GM12878 (cell line): Measurements from ENCODE around the gene ZDHHC9. TPM values are rescaled to one million over a fixed set of nuclear protein-coding genes. Genes with fewer than 3 reads are reported as not detected.

Experiments used
- BCL11A ChIP-seq: IDR thresholded peaks from 2 replicates; pipeline ENCODE4 v1.6.1; 2011; ENCODE audit warnings: low read depth, low read length
- PML ChIP-seq: IDR thresholded peaks from 2 replicates; pipeline ENCODE4 v1.6.1; 2012; ENCODE audit warnings: low read length, inconsistent platforms
- RCOR1 ChIP-seq: conservative IDR thresholded peaks from 2 replicates; pipeline ENCODE4 v1.6.1; 2012; ENCODE audit warnings: low read depth, low read length, improper control_type of control experiment
- RUNX3 ChIP-seq: IDR thresholded peaks from 2 replicates; pipeline ENCODE4 v1.6.1; 2012; ENCODE audit warnings: low read length, inconsistent platforms
- TAF1 ChIP-seq: IDR thresholded peaks from 2 replicates; pipeline ENCODE4 v1.6.1; 2011; ENCODE audit warnings: mild to moderate bottlenecking, low read depth, low read length, borderline replicate concordance
- TCF12 ChIP-seq: IDR thresholded peaks from 2 replicates; pipeline ENCODE4 v1.6.1; 2011; ENCODE audit warnings: low read depth, mild to moderate bottlenecking, low read length
- WRNIP1 ChIP-seq: IDR thresholded peaks from 2 replicates; pipeline ENCODE4 v1.6.1; 2011; ENCODE audit warnings: low read depth, low read length, improper control_type of control experiment, borderline replicate concordance
- ZSCAN29 ChIP-seq: fragments of 450-650 bp; IDR thresholded peaks from 2 replicates; pipeline ENCODE4 v1.6.1; 2017; ENCODE audit warnings: mild to moderate bottlenecking, moderate library complexity
- polyA plus RNA-seq, 11 experiments: library from polyadenylated mRNA; depleted of rRNA in 4 of 11; unstranded in 6 of 11; stranded (reverse) in 5 of 11; fragments of >200 nt; fragmentation: Nextera tagmentation in 4 of 11; fragmentation: Illumina TruSeq in 1 of 11; extraction: Ambion mirVana in 4 of 11; extraction: Trizol in 1 of 11; gene quantifications; 1 replicate in 1 of 11; 2 replicates in 10 of 11; pipeline versions ENCODE4 v1.2.1 to v1.2.3, GENCODE V29; 2011 to 2016; ENCODE audit warnings: inconsistent platforms in 2 of 11, missing spikeins in 2 of 11, low read depth in 1 of 11
- total RNA-seq, 4 experiments: library from RNA; depleted of rRNA in 3 of 4; stranded (reverse); fragments of >200 nt in 3 of 4; fragmentation: Illumina TruSeq in 1 of 4; extraction: Trizol in 1 of 4; gene quantifications; 2 replicates each; pipeline versions ENCODE4 v1.2.1 to v1.2.3, GENCODE V29; 2013 to 2021
- TF ChIP-seq, protein P1 (sequence below): fragments of 450-650 bp; IDR thresholded peaks from 2 replicates; pipeline ENCODE4 v1.6.1; 2017; ENCODE audit warnings: mild to moderate bottlenecking, moderate library complexity
- TF ChIP-seq, protein P2 (sequence below): fragments of 150-350 bp; IDR thresholded peaks from 2 replicates; pipeline ENCODE4 v1.6.1; 2014; ENCODE audit warnings: mild to moderate bottlenecking, low read depth, low read length
- TF ChIP-seq, protein P3 (sequence below): IDR thresholded peaks from 2 replicates; pipeline ENCODE4 v1.6.1; 2011; ENCODE audit warnings: low read depth, low read length, improper control_type of control experiment, borderline replicate concordance
- TF ChIP-seq, protein P4 (sequence below): IDR thresholded peaks from 2 replicates; pipeline ENCODE4 v1.6.1; 2012; ENCODE audit warnings: improper control_type of control experiment, low read depth, low read length; ENCODE audit not compliant: insufficient replicate concordance

Gene ZDHHC9
- total and polyA plus RNA-seq, 10 of the 15 experiments (the other 5 are each of a cell fraction or from before 2014, with no cell fraction given) = 1.8 to 13.0 (median 5.4) TPM

DNA sequence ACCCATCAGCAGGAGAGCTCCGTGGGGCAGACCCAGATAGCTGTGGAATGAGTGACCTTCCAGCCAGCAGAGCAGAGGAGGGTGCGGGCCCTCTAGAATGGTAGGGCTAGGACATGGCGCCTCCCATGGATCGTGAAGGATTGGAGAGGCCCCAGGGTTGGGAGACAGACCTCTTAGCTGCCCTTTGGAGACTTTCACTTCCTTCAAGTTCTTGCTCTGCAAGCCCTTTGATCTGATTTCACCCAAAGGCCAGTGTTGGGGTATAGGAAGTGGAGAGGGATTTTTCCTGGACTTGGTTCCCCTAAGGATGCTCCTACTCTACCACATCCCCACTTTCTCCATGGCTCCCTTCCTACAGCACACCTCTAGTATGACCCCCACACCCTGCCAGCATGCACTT, 61.0 kb downstream of the ZDHHC9 start (continued):
- TF ChIP-seq, protein P1, sequence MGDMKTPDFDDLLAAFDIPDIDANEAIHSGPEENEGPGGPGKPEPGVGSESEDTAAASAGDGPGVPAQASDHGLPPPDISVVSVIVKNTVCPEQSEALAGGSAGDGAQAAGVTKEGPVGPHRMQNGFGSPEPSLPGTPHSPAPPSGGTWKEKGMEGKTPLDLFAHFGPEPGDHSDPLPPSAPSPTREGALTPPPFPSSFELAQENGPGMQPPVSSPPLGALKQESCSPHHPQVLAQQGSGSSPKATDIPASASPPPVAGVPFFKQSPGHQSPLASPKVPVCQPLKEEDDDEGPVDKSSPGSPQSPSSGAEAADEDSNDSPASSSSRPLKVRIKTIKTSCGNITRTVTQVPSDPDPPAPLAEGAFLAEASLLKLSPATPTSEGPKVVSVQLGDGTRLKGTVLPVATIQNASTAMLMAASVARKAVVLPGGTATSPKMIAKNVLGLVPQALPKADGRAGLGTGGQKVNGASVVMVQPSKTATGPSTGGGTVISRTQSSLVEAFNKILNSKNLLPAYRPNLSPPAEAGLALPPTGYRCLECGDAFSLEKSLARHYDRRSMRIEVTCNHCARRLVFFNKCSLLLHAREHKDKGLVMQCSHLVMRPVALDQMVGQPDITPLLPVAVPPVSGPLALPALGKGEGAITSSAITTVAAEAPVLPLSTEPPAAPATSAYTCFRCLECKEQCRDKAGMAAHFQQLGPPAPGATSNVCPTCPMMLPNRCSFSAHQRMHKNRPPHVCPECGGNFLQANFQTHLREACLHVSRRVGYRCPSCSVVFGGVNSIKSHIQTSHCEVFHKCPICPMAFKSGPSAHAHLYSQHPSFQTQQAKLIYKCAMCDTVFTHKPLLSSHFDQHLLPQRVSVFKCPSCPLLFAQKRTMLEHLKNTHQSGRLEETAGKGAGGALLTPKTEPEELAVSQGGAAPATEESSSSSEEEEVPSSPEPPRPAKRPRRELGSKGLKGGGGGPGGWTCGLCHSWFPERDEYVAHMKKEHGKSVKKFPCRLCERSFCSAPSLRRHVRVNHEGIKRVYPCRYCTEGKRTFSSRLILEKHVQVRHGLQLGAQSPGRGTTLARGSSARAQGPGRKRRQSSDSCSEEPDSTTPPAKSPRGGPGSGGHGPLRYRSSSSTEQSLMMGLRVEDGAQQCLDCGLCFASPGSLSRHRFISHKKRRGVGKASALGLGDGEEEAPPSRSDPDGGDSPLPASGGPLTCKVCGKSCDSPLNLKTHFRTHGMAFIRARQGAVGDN = no peak
- TF ChIP-seq BCL11A = no peak
- TF ChIP-seq ZSCAN29 = no peak
- no peak for TF ChIP-seq TCF12
- TF ChIP-seq, protein P2, sequence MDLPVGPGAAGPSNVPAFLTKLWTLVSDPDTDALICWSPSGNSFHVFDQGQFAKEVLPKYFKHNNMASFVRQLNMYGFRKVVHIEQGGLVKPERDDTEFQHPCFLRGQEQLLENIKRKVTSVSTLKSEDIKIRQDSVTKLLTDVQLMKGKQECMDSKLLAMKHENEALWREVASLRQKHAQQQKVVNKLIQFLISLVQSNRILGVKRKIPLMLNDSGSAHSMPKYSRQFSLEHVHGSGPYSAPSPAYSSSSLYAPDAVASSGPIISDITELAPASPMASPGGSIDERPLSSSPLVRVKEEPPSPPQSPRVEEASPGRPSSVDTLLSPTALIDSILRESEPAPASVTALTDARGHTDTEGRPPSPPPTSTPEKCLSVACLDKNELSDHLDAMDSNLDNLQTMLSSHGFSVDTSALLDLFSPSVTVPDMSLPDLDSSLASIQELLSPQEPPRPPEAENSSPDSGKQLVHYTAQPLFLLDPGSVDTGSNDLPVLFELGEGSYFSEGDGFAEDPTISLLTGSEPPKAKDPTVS = no peak
- TF ChIP-seq, protein P3, sequence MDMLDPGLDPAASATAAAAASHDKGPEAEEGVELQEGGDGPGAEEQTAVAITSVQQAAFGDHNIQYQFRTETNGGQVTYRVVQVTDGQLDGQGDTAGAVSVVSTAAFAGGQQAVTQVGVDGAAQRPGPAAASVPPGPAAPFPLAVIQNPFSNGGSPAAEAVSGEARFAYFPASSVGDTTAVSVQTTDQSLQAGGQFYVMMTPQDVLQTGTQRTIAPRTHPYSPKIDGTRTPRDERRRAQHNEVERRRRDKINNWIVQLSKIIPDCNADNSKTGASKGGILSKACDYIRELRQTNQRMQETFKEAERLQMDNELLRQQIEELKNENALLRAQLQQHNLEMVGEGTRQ = no peak
- no peak for TF ChIP-seq TAF1
- TF ChIP-seq PML = no peak
- TF ChIP-seq RUNX3 = no peak
- TF ChIP-seq RCOR1 = no peak
- TF ChIP-seq, protein P4, sequence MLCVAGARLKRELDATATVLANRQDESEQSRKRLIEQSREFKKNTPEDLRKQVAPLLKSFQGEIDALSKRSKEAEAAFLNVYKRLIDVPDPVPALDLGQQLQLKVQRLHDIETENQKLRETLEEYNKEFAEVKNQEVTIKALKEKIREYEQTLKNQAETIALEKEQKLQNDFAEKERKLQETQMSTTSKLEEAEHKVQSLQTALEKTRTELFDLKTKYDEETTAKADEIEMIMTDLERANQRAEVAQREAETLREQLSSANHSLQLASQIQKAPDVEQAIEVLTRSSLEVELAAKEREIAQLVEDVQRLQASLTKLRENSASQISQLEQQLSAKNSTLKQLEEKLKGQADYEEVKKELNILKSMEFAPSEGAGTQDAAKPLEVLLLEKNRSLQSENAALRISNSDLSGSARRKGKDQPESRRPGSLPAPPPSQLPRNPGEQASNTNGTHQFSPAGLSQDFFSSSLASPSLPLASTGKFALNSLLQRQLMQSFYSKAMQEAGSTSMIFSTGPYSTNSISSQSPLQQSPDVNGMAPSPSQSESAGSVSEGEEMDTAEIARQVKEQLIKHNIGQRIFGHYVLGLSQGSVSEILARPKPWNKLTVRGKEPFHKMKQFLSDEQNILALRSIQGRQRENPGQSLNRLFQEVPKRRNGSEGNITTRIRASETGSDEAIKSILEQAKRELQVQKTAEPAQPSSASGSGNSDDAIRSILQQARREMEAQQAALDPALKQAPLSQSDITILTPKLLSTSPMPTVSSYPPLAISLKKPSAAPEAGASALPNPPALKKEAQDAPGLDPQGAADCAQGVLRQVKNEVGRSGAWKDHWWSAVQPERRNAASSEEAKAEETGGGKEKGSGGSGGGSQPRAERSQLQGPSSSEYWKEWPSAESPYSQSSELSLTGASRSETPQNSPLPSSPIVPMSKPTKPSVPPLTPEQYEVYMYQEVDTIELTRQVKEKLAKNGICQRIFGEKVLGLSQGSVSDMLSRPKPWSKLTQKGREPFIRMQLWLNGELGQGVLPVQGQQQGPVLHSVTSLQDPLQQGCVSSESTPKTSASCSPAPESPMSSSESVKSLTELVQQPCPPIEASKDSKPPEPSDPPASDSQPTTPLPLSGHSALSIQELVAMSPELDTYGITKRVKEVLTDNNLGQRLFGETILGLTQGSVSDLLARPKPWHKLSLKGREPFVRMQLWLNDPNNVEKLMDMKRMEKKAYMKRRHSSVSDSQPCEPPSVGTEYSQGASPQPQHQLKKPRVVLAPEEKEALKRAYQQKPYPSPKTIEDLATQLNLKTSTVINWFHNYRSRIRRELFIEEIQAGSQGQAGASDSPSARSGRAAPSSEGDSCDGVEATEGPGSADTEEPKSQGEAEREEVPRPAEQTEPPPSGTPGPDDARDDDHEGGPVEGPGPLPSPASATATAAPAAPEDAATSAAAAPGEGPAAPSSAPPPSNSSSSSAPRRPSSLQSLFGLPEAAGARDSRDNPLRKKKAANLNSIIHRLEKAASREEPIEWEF = no peak
- no peak for TF ChIP-seq WRNIP1
